Neutrophil (primary cell): ENCODE measurements around the gene SIGLECL1.

Experiments used
- H3K27ac ChIP-seq: fragments of 200-600 bp; sonication (generic); 2 replicates; pipeline ENCODE4 v1.5.1; 2016; ENCODE audit warnings: mild to moderate bottlenecking, moderate library complexity
- H3K27me3 ChIP-seq: fragments of 200-600 bp; sonication (generic); 2 replicates; pipeline ENCODE4 v1.6.0; 2016; ENCODE audit warnings: mild to moderate bottlenecking
- H3K36me3 ChIP-seq: fragments of 200-600 bp; sonication (generic); 2 replicates; pipeline ENCODE4 v1.5.1; 2017
- H3K4me1 ChIP-seq, 2 experiments: fragments of 200-600 bp in 1 of 2; sonication (generic) in 1 of 2; 1 replicate in 1 of 2; 2 replicates in 1 of 2; pipeline versions ENCODE4 v1.5.1 to v1.6.1; 2013 to 2016; ENCODE audit warnings: low read depth in 1 of 2, low read length in 1 of 2, mild to moderate bottlenecking in 1 of 2, moderate library complexity in 1 of 2; ENCODE audit not compliant: control insufficient read depth in 1 of 2, insufficient read depth in 1 of 2
- H3K4me3 ChIP-seq, 2 experiments: fragments of 200-600 bp in 1 of 2; sonication (generic) in 1 of 2; 1 replicate in 1 of 2; 2 replicates in 1 of 2; pipeline ENCODE4 v1.5.1; 2013 to 2016; ENCODE audit warnings: low read depth in 1 of 2, low read length in 1 of 2, mild to moderate bottlenecking in 1 of 2, moderate library complexity in 1 of 2
- H3K9me3 ChIP-seq: fragments of 200-600 bp; sonication (generic); 2 replicates; pipeline ENCODE4 v1.5.1; 2016
- CTCF ChIP-seq: fragments of 200-600 bp; sonication (generic); IDR thresholded peaks from 2 replicates; pipeline ENCODE4 v1.5.1; 2016; ENCODE audit warnings: antibody characterized with exemption

Gene SIGLECL1

GRCh38 chr19:51294211-51294976, 43.5 kb downstream of the SIGLECL1 start:
- no peak for TF ChIP-seq CTCF
- Histone ChIP-seq H3K9me3 (no peaks in the 10 kb centered on the region), H3K4me1 (no peaks in the 10 kb centered on the region), H3K36me3 (no peaks in the 10 kb centered on the region), H3K27ac (no peak overlapping the region), H3K4me3 (no peak overlapping the region), H3K27me3 (peaks cover 11% of the 10 kb centered on the region)

- Histone ChIP-seq H3K4me1 (no peaks in the 10 kb centered on the region), H3K27ac (no peak overlapping the region), H3K36me3 (no peaks in the 10 kb centered on the region), H3K27me3 (peaks cover 11% of the 10 kb centered on the region), H3K9me3 (no peaks in the 10 kb centered on the region), H3K4me3 (no peak overlapping the region)
- no peak for TF ChIP-seq CTCF
These were observed 44.1 kb downstream of the SIGLECL1 start for GRCh38 chr19:51294977-51295375.

- no peaks in the 10 kb centered on the region for H3K36me3 ChIP-seq
- H3K27ac ChIP-seq = no peak overlapping the region
- no peak for TF ChIP-seq CTCF
- no peaks in the 10 kb centered on the region for H3K9me3 ChIP-seq
- peaks cover 13% of the 10 kb centered on the region for H3K27me3 ChIP-seq
- no peak overlapping the region for H3K4me3 ChIP-seq
- no peaks in the 10 kb centered on the region for H3K4me1 ChIP-seq
These were observed 44.7 kb downstream of the SIGLECL1 start for GRCh38 chr19:51295382-51296126.

- Histone ChIP-seq H3K27ac (no peak overlapping the region), H3K27me3 (peaks cover 17% of the 10 kb centered on the region), H3K4me1 (no peaks in the 10 kb centered on the region), H3K4me3 (no peak overlapping the region), H3K36me3 (no peaks in the 10 kb centered on the region), H3K9me3 (no peaks in the 10 kb centered on the region)
- TF ChIP-seq CTCF = no peak
These were observed 45.6 kb downstream of the SIGLECL1 start for GRCh38 chr19:51296336-51297093.

GRCh38 chr19:51297406-51297805, 46.5 kb downstream of the SIGLECL1 start:
- H3K4me3 ChIP-seq = no peak overlapping the region
- TF ChIP-seq CTCF = no peak

More at GRCh38 chr19:51297406-51297805, 46.5 kb downstream of the SIGLECL1 start:
- Histone ChIP-seq H3K27me3 (peaks cover 24% of the 10 kb centered on the region), H3K9me3 (no peaks in the 10 kb centered on the region), H3K27ac (no peak overlapping the region), H3K4me1 (no peaks in the 10 kb centered on the region), H3K36me3 (no peaks in the 10 kb centered on the region)
